GM18861 (cell line): Measurements from ENCODE around the gene DNAJC8.

Experiments used
- ATAC-seq: cut with Tn5 transposase; IDR thresholded peaks from one replicate; pipeline ENCODE4 v1.9.1; 2021; ENCODE audit not compliant: unreplicated experiment

Gene DNAJC8

GRCh38 chr1:28208818-28209441 lies 23.9 kb downstream of the DNAJC8 start:
- no peak for ATAC-seq

- no peak for ATAC-seq
These were observed 27.6 kb downstream of the DNAJC8 start for GRCh38 chr1:28205243-28205642.

GRCh38 chr1:28200234-28200873 lies 32.5 kb downstream of the DNAJC8 start:
- ATAC-seq: no peak

DNA sequence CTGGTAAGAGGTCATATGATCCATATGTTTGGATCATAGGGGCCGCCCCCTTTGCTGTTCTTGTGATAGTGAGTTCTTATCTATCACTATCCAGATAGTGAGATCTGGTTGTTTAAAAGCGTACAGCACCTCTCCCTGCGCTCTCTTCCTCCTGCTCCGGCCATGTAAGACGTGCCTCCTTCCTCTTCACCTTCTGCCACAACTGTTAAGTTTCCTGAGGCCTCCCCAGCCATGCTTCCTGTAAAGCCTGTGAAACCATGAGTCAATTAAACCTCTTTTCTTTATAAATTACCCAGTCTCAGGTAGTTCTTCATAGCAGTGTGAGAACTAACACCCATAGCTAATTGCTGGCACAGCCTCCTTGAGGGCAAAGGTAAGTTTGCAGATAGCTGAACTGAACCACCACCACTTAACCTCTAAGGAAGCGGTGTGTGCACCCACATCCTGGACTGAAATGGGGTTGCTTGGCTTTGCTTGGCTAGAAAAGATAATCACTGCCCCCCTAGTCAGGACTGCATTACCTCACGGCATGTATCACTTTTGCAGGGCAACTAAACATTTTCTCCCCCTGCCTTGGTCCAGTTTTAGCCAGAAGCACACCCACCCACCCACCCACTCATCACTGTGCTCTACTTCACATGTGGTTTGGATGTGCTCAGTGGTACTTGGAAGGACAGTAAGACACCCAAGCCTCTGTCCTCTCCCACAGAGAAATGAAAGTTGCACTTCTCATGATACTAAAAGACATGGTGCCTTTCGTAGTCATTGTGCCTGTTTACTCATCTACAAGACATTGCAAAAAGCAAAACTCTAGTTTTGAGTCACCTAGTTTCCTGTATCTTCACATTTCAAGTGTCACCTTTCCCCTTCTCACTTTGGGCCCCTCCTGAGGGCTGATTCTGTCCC lies 33.2 kb downstream of the DNAJC8 start:
- ATAC-seq: peak; percentile 74

- ATAC-seq: no peak
These were observed 35.0 kb downstream of the DNAJC8 start for GRCh38 chr1:28197682-28198415.

- ATAC-seq: no peak
These were observed 36.5 kb downstream of the DNAJC8 start for GRCh38 chr1:28196330-28196729.

- ATAC-seq: no peak
These were observed 37.0 kb downstream of the DNAJC8 start for GRCh38 chr1:28195780-28196179.

- no peak for ATAC-seq
These were observed 38.3 kb downstream of the DNAJC8 start for GRCh38 chr1:28194326-28195035.

- no peak for ATAC-seq
These were observed 39.1 kb downstream of the DNAJC8 start for GRCh38 chr1:28193701-28194161.

DNA sequence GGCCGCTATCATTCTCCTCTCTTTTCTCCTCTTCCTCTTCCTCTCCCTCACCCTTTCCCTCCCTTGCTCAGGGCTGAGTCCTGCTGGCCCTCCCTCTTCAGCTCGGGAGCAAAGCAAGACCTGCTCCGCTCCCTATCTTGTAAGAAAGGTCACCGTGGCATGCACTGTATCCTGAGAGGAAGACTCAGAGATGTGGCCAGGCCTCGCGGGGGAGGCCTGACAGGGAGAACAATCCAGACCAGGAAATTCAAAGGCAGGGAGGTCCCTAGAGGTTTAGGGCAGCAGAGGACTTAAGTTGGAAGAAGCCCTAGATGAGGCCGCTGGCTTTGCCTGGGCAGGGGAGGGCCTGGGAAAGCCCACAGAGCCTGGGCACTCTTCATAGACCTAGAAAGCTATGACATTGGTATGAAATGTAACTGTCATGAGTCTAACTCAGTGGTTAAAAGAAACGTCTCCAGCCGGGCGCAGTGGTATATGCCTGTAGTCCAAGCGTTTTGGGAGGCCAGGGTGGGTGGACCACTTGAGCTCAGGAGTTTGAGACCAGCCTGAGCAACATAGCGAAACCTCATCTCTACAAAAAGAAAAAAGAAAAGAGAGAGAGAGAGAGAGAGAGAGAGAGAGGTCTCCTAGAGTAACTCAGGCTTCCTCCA lies 41.7 kb downstream of the DNAJC8 start:
- ATAC-seq: no peak

GRCh38 chr1:28190337-28190979 lies 42.4 kb downstream of the DNAJC8 start:
- ATAC-seq: no peak

GRCh38 chr1:28185071-28185470 lies 47.8 kb downstream of the DNAJC8 start:
- ATAC-seq: no peak

- ATAC-seq: no peak
These were observed 52.2 kb downstream of the DNAJC8 start for GRCh38 chr1:28180306-28181305.

DNA sequence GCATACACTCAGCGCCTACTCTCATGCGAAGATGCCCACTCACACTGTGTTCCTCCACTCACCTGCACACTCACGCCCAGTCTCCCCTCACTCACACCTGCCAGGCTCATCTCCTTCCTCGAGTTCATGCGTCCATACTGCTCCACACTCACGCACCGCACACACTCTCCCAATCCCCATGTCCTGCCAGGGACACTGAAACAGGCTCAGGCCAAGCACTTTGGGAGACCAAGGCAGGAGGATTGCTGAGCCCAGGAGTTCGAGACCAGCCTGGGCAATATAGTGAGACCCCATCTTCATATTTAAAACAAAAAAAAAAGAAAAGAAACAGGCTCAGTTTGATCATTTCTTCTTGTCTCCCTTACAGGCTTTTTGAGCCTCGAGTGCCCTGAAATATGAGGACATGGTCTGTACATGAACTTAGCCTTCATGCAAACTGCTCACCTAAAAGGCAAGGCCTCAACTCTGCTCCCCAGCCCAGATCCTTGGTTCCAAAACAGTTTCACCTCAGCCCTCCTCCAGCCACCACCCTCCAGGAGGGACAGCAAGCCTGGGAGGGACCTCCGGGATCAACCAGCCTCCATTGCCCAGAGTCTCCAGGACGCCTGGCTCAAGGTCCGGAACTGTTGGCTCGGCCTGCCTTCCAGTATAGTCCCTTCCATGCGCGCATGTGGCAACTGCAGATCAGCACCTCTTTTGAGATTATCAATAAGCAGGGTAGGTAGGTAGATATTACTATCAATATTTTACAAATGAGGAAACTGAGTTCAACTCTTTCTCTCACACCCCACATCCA lies 53.9 kb downstream of the DNAJC8 start:
- ATAC-seq: no peak

DNA sequence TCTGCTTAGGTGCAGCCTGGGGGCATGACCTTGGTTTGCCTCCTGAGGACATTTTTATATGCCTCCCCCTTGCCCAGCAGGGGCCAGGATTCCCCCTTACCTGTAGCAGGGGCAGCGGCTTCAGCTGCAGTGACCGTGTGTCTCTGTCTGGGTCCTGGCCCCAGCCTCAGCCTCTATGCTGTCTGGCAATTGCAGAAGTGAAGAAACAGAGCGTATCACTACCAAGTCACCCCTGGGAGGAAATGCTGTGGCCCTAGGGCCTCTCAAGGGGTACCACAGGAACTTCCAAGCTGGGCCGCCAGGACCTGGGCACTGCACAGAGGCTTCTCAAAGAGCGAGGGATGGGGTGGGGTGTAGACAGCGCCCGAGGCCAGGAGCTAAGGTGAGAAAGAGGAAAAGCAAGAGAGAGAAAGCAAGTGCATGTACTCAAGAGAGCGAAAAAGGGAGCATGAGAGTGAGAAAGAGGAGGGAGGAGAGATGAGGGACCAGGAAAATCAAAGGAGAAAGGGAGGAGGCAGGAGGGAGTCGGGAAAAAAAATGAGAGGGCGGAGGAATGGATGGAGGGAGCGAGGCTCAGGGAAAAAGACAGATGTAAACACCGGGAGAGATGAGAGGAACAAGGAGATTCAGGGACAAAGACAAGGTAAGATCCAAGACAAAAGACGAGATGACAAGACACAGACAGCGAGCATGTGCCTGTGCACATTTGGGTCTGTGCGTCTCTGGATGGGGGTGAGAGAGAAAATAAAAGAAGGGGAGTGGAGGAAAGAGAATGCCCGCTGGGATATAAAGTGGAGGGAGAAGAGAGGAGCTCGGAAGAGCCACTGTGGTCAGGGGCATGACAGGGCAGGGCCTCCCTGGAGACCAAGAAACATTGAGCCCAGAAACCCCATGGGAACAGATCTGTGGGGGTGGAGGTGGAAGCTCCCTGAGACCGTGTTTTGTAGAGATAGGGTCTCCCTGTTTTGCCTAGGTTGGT lies 56.0 kb downstream of the DNAJC8 start, which contains the start of gene PTAFR:
Gene PTAFR (minus strand): TSS at position 199 of the 979 bp plus-strand sequence. CDS start 25,669 bp downstream, outside the sequence.
- peak; percentile 40 for ATAC-seq

DNA sequence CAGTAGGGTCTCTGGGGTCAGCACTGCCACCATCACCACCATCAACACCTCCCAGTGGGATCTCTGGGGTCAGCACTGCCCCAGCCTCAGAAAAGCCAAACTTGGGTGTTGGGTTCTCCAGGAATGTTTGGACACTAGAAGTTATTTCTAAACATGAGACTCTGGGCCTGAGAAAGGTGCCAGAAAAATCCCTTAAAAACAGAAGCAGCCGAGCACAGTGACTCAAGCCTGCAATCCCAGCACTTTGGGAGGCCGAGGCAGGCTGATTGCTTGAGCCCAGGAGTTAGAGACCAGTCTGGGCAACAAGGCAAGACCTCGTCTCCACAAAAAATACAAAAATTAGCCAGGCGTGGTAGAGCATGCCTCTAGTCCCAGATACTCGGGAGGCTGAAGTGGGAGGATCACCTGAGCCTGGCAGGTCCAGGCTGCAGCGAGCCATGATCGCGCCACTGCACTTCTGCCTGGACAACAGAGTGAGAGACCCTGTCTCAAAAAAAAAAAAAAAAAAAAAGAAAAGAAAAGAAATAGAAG lies 56.8 kb downstream of the DNAJC8 start:
- no peak for ATAC-seq
